ENCODE results near the gene OSGIN1. TPM values are rescaled to one million over a fixed set of nuclear protein-coding genes. Genes with fewer than 3 reads are reported as not detected.

OSGIN1 gene
- total RNA-seq, 4 donors from 2014 or later, result 2.7 to 7.2 (median 4.4) TPM

DNA sequence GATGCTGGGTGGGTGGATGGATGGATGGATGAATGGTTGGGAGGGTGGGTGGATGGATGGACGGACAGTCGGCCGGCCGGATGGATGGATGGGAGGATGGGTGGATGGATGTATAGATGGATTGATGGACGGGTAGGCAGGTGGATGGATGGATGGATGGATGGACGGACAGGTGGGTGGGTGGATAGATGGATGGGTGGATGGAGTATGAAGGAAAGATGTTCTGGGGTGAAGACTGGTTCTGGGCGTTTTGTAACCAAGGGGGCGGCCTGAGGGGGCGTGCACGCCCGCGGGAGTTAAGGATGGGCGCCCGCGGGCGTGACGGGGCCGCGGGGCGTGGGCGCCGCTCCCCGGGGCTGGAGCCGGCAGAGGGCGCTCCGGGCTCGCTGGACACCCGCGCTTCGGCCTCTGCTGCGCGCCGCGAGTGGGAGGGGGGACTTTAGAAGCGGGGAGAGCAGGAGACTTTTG is 14.8 kb downstream of the OSGIN1 start, which contains the start of gene NECAB2:
Gene NECAB2, plus strand, starts transcription at position 407 of the 468 bp plus-strand sequence. CDS start 405 bp downstream, outside the sequence.
- TF ChIP-seq, protein P1, sequence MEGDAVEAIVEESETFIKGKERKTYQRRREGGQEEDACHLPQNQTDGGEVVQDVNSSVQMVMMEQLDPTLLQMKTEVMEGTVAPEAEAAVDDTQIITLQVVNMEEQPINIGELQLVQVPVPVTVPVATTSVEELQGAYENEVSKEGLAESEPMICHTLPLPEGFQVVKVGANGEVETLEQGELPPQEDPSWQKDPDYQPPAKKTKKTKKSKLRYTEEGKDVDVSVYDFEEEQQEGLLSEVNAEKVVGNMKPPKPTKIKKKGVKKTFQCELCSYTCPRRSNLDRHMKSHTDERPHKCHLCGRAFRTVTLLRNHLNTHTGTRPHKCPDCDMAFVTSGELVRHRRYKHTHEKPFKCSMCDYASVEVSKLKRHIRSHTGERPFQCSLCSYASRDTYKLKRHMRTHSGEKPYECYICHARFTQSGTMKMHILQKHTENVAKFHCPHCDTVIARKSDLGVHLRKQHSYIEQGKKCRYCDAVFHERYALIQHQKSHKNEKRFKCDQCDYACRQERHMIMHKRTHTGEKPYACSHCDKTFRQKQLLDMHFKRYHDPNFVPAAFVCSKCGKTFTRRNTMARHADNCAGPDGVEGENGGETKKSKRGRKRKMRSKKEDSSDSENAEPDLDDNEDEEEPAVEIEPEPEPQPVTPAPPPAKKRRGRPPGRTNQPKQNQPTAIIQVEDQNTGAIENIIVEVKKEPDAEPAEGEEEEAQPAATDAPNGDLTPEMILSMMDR (IDR thresholded peaks at IDR 0.05; ENCODE audit: low read depth), result no peak

GRCh38 chr16:83968306-83968851 is 15.3 kb downstream of the OSGIN1 start:
- TF ChIP-seq, protein P1 (IDR thresholded peaks at IDR 0.05; ENCODE audit: low read depth), result no peak

GRCh38 chr16:83968891-83969649 is 16.0 kb downstream of the OSGIN1 start:
- TF ChIP-seq, protein P1 (IDR thresholded peaks at IDR 0.05; ENCODE audit: low read depth), result no peak

GRCh38 chr16:83969771-83970429 is 16.9 kb downstream of the OSGIN1 start:
- TF ChIP-seq, protein P1 (IDR thresholded peaks at IDR 0.05; ENCODE audit: low read depth), result no peak

GRCh38 chr16:83970430-83970815 is 17.4 kb downstream of the OSGIN1 start:
- TF ChIP-seq, protein P1 (IDR thresholded peaks at IDR 0.05; ENCODE audit: low read depth), result no peak

DNA sequence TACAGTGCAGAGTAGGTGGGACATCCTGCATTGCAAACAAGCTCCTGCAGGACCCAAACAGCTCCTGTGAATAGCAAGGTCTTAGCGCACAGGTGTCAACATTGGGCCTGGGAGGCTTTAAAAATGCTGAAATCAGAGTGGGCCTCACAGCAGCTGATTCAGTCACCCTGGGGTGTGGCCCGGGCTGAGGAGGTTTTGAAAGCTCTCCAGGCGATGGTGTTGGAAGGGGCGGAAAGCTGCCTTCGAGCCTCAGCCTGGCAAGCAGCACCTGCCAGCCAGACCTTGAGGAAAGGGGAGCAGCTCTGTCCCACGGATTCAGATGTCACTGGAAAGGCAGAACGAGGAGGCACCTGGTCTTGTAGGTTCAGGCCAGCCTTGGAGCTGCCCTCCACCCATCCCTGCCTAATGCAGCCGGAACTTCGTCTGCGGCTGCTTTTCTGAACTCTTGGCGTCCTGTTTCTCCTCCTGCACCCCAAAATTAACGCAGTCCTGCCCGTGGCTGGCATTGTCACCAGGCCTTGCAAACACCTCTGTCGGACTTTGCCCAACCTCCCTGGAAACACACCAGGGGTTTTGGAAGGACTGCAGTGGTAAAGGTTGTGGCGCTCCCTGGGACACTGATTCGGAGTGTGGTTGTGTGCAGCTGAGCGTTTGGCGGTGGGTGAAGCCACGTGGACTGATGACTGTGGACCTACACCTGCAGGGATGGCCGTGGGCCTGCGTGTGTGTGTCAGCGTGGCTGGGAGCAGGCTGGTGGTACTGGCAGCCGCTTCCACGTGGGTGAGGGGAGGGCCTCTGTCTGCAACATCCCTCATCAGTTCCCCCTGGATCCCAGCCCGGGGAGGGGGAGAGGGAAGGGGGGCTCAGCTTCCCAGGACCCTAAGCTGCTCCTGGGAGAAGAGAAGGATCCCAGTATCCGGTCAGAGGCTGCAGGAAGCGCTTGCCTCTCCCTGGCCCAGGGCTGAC is 18.4 kb downstream of the OSGIN1 start:
- TF ChIP-seq, protein P1 (IDR thresholded peaks at IDR 0.05; ENCODE audit: low read depth), result no peak
